WTC11 (cell line): ENCODE measurements around the gene GALNT6.

Source experiments
- TEAD4 ChIP-seq: sonication (generic); formaldehyde crosslinking; IDR thresholded peaks from 2 replicates; pipeline ENCODE4 v1.8.0; 2022; ENCODE audit warnings: mild to moderate bottlenecking, missing genetic modification reagents
- ZNF121 ChIP-seq: sonication (generic); formaldehyde crosslinking; IDR thresholded peaks from 2 replicates; pipeline ENCODE4 v1.8.0; 2023; ENCODE audit warnings: missing genetic modification reagents
- TF ChIP-seq, protein P1 (sequence below): fragments of 200-600 bp; IDR thresholded peaks from 2 replicates; pipeline ENCODE4 v1.8.0; 2022; ENCODE audit warnings: antibody characterized with exemption
- TF ChIP-seq, protein P2 (sequence below): sonication (generic); formaldehyde crosslinking; IDR thresholded peaks from 2 replicates; pipeline ENCODE4 v1.8.1; 2022; ENCODE audit warnings: mild to moderate bottlenecking, moderate library complexity, missing genetic modification reagents
- TF ChIP-seq, protein P3 (sequence below): sonication (generic); formaldehyde crosslinking; IDR thresholded peaks from 2 replicates; pipeline ENCODE4 v1.8.0; 2022; ENCODE audit warnings: mild to moderate bottlenecking, missing genetic modification reagents
- TF ChIP-seq, protein P4 (sequence below): sonication (generic); formaldehyde crosslinking; IDR thresholded peaks from 2 replicates; pipeline ENCODE4 v1.8.1; 2022; ENCODE audit warnings: missing genetic modification reagents, borderline replicate concordance

DNA sequence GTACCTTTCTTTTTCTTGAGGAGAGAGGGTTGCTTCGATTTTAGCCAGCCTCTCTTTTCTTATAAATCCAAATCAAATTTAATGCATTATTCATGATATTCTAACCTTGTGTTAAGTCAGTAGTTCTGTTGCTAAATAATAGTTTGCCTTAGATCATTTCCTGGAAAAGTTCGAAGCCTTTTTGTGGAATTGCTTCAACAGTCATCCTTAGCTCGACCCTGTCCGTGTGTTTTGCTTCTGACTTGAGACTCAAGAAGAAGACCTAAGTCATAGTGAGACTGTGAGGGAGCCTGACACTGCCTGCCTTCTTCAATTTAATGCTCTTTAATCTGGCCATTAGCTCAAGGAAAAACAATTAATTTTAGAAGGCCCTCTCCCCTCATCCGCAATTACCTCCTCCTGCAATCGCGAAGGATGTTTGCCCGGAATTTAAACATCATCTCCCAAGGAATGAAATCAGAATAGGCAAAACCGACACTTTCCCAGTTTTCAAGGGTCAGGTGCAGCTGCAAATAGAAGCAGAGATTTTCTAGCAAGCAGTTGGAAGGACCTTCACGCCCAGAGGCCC, 33.0 kb upstream of the GALNT6 start:
- TF ChIP-seq TEAD4 (CRISPR knock-in tag) (no peak), ZNF121 (no peak)
- TF ChIP-seq, protein P1, sequence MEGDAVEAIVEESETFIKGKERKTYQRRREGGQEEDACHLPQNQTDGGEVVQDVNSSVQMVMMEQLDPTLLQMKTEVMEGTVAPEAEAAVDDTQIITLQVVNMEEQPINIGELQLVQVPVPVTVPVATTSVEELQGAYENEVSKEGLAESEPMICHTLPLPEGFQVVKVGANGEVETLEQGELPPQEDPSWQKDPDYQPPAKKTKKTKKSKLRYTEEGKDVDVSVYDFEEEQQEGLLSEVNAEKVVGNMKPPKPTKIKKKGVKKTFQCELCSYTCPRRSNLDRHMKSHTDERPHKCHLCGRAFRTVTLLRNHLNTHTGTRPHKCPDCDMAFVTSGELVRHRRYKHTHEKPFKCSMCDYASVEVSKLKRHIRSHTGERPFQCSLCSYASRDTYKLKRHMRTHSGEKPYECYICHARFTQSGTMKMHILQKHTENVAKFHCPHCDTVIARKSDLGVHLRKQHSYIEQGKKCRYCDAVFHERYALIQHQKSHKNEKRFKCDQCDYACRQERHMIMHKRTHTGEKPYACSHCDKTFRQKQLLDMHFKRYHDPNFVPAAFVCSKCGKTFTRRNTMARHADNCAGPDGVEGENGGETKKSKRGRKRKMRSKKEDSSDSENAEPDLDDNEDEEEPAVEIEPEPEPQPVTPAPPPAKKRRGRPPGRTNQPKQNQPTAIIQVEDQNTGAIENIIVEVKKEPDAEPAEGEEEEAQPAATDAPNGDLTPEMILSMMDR, result no peak
- TF ChIP-seq, protein P2, sequence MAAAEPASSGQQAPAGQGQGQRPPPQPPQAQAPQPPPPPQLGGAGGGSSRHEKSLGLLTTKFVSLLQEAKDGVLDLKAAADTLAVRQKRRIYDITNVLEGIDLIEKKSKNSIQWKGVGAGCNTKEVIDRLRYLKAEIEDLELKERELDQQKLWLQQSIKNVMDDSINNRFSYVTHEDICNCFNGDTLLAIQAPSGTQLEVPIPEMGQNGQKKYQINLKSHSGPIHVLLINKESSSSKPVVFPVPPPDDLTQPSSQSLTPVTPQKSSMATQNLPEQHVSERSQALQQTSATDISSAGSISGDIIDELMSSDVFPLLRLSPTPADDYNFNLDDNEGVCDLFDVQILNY (CRISPR knock-in tag), result no peak
- TF ChIP-seq, protein P3, sequence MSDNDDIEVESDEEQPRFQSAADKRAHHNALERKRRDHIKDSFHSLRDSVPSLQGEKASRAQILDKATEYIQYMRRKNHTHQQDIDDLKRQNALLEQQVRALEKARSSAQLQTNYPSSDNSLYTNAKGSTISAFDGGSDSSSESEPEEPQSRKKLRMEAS (CRISPR knock-in tag), result no peak
- TF ChIP-seq, protein P4, sequence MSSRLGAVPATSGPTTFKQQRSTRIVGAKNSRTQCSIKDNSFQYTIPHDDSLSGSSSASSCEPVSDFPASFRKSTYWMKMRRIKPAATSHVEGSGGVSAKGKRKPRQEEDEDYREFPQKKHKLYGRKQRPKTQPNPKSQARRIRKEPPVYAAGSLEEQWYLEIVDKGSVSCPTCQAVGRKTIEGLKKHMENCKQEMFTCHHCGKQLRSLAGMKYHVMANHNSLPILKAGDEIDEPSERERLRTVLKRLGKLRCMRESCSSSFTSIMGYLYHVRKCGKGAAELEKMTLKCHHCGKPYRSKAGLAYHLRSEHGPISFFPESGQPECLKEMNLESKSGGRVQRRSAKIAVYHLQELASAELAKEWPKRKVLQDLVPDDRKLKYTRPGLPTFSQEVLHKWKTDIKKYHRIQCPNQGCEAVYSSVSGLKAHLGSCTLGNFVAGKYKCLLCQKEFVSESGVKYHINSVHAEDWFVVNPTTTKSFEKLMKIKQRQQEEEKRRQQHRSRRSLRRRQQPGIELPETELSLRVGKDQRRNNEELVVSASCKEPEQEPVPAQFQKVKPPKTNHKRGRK (CRISPR knock-in tag), result no peak
